NCI-H82 treated with DMSO at 0.1 percent for 48 hours (cell line): ENCODE measurements around the gene TLE3.
A peak's percentile ranks its signal among the peaks of the same experiment; 100 is the strongest.

Experiments
- DNase-seq: peaks from one replicate; lab custom pipeline; 2025; ENCODE audit not compliant: unreplicated experiment; lab: John Stamatoyannopoulos, UW

The TLE3 gene

DNA sequence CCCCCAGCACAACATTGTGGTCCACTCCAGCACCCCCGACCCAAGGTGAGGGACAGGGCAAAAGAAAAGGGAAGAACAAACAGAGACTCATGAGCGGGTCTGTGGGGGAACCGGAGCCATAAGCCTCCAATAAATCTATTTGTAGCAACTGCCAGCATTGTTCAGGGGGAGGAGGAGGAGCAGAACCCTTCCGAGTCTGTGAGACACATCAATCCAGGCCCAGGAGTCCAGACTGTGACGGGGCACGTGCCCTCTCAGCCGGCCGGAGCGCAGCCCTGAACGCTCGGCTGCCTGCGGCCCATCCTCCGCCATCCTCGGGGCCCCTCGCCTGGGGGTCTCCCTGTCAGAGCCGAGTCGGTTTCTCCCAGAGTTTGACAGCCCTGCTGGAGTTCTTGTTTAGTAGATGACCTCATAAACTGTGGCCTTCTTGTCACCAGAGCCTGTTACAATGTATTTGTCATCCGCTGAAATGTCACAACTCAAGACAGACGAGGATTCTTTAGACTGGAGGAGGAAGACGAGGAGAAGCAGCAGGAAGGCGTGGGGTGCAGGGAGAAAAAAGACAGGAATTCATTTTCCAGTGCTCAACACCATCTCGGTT lies 47.9 kb downstream of the TLE3 start:
- no peak for DNase-seq

- DNase-seq = no peak
Measured at GRCh38 chr15:70048578-70049514, 48.9 kb downstream of the TLE3 start.

DNA sequence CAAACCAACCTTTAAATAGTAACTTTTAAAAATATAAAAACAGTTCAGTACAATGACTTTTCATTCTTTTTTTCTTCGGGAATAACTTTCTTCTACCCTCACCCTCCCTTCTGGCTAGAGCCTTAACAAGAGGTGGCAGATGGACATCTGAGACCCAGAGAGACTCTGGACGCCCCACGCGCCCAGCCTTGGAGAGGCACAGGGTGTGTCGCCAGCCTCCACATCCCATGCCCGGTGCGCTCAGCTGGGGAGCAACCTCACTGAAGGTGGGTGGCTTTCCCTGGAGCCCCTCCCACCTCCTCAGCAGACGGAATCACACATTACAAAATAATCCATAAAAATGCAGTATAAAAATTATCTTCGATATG lies 49.5 kb downstream of the TLE3 start:
- no peak for DNase-seq

- no peak for DNase-seq
Measured at GRCh38 chr15:70047386-70048197, 50.1 kb downstream of the TLE3 start.

GRCh38 chr15:70046679-70047369 lies 50.9 kb downstream of the TLE3 start:
- DNase-seq = no peak

DNA sequence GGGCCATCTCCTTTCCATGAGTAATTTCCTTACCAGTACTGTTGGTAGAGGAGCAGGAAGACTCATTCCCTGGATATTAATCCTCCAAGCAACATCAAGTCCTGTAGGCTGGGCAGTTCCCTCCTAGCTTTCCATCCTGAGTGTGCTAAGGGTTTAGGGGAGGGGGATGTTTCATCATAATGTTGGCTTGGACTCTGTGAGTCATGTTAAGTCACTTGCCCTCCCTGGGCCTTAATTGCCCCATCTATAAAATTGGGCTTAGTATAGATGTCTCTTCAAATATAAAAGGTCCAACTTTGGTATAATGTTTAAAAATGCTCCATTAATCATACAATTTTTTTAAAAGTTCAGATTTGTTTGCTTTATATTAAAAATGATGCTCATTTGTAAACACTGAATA lies 52.7 kb downstream of the TLE3 start:
- DNase-seq = no peak

DNA sequence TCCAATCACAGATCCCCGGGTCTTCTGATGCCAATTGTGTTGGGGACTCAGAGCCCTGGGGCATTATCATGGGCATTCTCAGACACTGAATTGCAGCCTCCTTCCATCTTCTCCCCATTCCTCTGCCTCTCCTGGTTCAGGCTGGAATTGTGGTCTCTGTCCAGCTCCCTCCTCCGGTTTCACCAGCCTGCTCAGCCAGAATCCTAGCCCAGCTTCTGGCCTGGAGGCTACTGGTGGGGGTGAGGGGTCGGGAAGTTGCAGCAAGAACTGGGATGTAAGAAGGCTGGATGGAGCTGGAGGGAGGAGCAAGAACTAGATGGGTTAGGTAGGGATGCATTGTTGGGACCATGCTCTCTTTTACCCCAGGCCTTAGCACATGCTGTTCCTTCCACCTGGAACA lies 53.5 kb downstream of the TLE3 start:
- no peak for DNase-seq

DNA sequence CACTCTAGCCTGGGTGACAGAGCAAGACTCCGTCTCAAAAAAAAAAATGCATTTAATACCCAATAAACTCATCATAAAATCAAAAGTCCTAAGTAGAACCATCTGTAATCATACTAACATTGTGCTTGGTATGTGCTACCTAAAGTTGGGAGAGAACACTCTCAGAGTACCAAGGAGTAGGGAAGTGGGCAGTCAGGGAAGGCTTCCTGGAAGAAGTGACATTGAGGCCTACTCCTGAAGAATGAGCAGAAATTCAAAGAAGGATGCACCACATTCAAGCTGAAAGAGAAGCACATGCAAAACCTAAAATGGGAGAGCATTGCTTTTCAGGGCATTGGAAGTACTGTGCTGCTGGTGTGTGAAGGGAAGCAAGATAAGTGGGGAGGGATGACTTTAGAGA lies 54.1 kb downstream of the TLE3 start:
- no peak for DNase-seq

DNA sequence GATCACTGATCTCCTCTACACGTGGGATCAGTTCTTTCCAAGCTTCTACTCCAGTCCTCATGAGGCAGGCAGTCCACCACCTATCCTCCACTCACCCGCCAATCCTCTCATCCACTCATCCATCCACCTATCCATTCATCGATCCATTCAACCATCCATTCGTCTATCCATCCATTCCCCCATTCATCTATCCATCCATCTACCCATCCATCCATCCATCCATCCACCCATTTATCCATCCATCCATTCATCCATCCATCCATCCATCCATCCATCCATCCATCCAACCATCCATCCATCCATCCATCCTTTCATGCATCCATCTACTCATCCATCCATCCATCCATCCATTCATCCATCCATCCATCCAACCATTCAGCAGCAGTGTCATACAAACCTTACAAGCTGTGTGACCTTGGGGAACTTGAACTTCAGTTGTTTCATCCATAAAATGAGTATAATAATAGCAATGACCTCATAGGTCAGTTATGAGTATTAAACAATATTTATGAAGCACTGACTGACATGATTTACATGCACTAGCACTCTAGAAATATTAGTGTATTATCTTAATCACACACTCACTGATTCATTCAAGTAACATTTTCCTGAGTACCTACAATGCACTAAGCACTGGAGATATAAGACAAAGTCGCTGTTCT lies 55.0 kb downstream of the TLE3 start:
- DNase-seq = no peak

DNA sequence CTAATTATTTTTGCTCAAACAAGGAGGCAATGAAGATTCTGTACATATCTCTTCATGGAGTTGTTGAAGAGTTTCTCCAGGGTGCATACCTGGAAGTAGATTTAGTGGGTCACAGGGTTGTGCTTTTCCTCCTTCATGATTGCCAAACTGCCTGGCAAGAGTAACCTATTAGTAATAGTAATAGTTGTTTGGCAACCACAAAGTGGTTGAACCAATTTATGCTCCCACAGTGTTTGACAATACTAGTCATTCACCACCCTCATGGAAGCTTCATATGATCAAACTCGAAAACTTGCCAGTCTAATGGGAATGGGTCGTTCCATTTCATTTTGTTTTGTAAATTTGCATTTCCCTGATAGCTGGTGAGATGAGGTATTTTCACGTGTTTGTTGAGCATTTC lies 57.8 kb downstream of the TLE3 start:
- DNase-seq = no peak

DNA sequence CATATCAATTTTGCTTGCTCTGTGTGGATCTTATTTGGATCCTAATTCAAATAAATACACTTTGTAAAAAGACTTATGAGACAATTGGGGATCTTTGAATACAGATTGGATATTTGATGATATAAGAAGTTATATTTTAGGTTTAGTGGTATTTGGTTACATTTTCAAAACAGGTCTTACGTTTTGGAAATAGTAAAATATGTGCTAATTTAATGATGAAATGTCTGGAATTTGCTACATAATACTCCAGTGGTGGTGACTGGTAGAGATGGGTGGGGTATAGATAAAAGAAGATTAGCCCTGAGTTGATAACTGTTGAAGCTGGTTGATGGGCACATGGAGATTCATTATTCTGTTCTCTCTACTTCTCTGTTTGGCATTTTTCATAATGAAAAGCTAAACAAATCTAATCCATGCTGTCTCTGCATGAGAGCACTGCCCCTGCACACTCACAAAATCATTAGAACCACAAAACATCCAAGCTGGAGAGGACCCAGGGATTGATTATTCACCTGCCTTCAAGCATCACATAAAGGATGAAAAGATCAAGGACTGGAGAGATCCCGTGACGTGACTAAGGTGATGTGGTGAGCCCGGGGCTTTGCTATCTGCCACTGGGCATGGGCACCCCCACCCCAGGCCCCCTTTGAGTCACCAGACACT lies 58.9 kb downstream of the TLE3 start:
- no peak for DNase-seq

GRCh38 chr15:70037292-70037640 lies 60.5 kb downstream of the TLE3 start:
- no peak for DNase-seq

GRCh38 chr15:70036585-70037291 lies 61.0 kb downstream of the TLE3 start:
- no peak for DNase-seq

- no peak for DNase-seq
Measured at GRCh38 chr15:70035719-70036077, 62.0 kb downstream of the TLE3 start.

GRCh38 chr15:70035051-70035718 lies 62.5 kb downstream of the TLE3 start:
- no peak for DNase-seq

- DNase-seq = no peak
Measured at GRCh38 chr15:70034596-70034995, 63.1 kb downstream of the TLE3 start.

DNA sequence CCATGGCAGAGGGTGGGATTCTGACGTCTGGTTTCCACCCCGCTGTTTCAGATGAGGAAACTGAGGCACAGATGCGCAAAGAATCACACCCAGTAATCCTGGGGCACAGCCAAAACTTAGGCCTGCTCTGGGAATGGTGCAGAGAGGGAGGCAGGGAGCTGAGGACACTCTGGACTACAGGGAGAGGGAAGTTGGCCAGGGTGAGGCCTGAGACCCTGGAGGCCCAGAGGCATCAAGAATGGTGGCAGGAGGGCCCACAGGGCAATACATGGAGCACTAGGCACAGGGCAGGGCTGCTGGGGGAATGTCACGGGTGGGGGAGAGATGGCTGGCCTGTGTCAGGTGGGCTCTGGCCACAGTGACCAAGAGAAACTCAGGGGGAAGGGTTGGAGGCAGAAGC lies 63.6 kb downstream of the TLE3 start:
- DNase-seq = no peak

DNA sequence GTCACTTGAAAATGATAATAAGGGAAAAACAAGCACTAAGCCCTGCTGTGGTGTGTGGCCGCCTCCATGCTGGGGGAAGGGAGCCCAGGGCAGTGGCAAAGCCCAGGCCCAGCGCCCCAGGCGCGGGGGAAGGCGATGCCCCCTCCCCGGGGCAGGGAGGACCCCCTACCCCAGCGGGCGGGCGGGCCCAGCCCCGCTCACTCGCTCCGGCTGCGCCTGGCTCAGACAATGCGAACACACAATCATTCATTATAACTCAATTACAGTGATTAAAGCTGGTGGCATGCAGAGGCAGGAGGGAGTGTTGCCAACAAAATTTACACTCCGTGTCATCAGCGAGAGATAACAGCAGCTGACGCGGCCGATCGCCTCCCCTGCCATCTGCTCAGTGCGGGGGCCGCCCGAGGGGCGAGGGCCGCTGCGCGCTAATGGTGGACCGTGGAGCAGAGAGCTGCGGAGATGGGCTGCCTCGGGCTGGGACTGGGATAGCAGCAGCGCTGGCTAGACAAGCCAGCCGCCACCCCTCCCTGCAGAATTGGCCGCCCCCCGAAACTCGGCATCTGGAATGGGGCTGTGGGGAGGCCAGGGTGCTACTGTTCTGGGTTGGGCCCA lies 64.1 kb downstream of the TLE3 start:
- DNase-seq = peak; percentile 89

GRCh38 chr15:70033109-70033508 lies 64.6 kb downstream of the TLE3 start:
- DNase-seq = no peak
